ENCODE data around the gene COBL.

- no peak for TF ChIP-seq POLR2AphosphoS5 (IDR thresholded peaks at IDR 0.05; ENCODE audit: low read depth, low read length)
- no peak for TF ChIP-seq TAF1 (IDR thresholded peaks at IDR 0.05; ENCODE audit: borderline replicate concordance, insufficient read depth, low read length)
- no peak for TF ChIP-seq REST (IDR thresholded peaks at IDR 0.05; ENCODE audit: insufficient read depth in 1 of 2, low read depth in 2 of 2, low read length in 2 of 2)
- no peak for TF ChIP-seq SIN3A (IDR thresholded peaks at IDR 0.05; ENCODE audit: borderline replicate concordance, insufficient read depth, low read length)
- TF ChIP-seq FOXP2 (optimal IDR thresholded peaks at IDR 0.05; ENCODE audit: borderline replicate concordance, extremely low read depth, extremely low read length, insufficient read depth) = no peak
Observed at GRCh38 chr7:50974240-50974639, 342.4 kb downstream of the COBL start.

All from PFSK-1 (cell line).